Inflammatory macrophage treated with lipopolysaccharide for 1 hour (primary cell): ENCODE results near the gene BICD1.
"Not testable (repeated sequence)": the region's sequence is repeated elsewhere in the genome, so short reads cannot be mapped to it uniquely, and the experiment has no call there.

Experiments
- DNase-seq, 2 donors: peaks; one replicate each; pipeline ENCODE4 v3.0.0-alpha.2; 2020 to 2022

The BICD1 gene

DNA sequence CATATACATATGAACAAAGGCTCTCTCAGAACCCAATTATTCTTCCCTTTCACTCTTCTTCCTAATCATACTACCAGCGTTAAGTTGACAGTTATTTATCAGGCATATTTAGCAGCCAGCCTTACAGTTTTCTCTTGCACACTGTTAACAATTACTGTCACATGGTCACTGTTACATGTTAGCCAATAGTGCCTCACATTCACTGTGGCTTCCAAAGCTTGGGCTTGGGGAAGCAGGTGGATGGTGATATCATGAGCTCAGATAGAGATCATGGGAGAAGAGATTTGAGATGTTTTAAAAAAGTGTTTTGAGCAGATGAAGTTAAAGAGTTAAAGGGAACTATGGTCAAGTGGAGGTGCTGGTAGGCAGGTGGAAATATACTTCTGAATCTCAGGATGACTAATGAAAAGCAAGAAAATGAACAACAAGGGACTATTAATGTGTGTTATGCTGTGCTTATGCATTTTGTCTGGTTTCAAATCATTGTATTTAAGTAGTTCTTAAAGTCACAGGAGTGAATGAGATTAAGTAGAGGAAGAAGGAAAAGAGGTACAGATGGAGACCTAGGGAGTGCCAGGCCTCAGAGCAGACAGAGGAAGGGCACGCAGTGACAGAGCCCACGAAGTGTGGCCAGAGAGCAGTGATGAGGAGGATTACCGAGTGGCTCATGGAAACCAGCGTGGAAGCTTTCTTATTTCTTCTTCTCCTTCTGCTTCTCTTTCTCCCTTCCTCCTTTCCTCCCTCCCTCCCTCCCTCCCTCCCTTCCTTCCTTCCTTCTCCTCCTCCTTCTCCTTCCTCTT, 39.6 kb downstream of the BICD1 start:
- DNase-seq: no peak

DNA sequence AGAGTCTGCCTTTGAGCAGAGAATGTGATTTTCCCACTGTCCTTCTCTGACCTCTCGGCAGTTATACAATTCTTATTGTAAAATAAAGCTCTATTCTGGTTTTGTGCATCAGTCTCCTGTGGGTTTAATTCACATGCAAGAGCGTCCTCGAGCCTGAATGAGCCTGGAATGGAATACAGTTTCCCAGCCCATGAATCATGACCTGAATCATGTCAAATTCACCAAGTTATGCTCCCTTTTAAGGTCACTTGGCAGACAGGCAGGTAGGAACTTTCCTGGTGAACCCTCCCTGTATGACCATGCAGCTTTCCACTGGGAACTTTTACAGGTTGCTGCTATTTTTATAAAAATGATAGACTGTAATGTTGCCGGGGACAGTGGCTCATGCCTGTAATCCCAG, 41.7 kb downstream of the BICD1 start:
- DNase-seq: no peak

DNA sequence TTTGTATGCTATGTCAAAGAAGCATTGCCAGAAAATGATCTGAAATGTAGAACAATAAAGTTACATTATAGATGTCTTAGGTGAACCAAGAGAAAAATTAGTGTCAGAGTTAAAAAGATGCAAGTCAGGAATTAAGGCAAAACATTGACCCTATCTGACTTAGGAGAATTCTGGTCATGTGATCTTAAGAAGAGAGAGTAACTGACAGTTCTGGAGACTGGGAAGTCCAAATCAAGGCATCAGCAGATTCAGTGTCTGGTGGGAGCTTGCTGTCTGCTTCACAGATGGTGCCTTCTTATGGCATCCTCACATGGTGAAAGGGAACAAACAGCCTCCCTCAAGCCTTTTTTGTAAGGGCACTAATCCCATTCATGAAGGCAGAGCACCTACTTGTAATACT, 42.8 kb downstream of the BICD1 start:
- DNase-seq: no peak

DNA sequence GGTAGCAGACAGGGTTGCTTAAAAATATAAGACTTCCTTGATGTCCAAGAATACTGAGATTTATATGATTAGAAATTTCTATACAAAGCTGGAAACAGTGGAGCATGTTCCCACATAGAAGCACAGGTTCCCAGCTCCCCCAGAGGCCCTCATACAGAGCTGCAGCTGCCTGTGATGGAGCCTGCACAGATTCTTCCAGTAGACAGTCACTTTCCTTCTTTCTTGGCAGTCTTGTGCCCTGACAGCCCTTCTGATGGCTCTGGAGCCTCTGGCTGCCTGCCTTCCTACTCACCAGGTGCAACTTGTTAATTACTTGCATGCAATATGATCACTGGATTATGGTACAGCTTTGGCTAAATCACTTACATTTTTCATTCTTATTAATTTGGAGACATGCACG, 44.4 kb downstream of the BICD1 start:
- no peak for DNase-seq

DNA sequence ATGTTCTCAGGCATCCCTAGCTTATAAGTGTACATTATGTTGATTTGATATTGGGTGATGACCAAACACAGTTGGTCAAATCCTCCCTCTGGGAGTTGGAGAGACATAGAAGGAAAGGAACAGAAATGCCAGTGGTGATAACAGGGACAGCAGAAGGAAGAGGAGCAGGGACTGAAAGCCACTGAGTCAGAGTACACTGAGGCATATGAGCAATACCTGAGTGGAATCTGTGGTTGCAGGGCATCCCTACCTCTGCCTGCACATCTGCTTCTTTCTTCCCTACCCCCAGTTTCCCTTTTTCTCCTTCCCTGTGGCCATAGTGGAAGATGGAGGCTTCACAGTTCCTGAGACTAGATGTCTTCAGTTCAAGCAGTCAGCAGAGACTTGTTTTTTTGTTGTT, 44.9 kb downstream of the BICD1 start:
- no peak for DNase-seq

DNA sequence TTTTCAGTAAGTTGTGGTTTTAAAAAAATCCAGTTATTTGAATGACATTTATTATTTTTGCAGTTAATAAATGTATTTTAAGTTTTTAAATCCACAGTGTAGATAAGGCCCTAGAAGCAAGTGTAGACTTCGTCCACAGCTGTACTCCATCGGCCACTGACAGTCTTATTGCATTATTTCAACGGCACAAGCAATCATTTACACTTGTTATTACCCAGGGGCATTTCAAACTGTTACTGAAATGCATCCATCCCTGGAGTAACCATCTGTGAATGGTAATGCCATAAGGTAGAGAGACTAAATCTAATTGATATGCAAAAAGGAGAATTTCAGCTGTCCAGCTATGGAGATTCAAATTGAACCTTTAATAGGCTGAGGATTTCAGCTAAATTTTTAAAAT, 48.4 kb downstream of the BICD1 start:
- no peak for DNase-seq

DNA sequence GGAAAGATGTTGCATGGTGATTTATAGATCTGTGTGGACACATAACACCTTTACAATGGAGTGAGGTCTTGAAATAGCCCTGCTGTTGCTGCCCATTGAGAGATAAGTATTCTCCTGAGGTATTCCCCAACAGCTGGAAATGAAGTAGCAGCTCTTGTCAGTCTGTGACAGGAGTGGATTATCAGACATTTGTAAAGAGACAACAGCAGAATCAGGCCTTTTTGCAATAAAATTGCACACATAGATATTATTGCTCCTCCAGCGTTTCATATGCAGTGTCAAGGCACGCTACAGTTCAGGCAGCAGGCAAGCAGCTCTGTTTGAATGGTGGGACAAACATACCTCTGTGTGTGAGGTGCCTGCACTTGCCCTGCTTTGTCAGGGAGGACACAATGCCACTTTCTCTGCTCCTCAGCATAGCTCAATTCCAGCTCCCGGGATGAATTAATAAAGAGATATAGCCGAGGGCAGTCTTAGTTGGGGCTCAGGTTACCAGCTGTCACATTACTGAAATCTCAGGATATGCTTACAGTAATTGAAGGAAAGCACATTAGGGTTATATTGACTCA, 49.4 kb downstream of the BICD1 start:
- DNase-seq: no peak

DNA sequence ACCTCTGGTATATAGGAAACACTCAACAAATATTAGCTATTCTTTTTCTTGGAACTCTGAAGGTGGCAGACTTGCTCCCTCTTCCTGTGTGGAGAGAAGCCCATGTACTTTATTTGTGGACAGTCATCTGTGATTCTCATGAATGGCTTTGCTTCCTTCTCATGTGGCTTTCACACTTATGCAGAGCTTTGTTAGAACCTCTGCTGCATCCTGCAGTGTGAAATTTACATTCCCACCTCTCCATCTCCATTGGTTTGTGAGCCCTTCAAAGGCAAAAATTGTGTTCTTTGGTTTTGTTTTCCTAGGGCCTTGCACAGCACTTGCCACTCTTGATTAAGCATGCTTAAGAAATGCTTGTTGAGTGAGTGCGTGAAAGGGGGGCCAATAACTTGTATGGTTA, 51.9 kb downstream of the BICD1 start:
- no peak for DNase-seq

DNA sequence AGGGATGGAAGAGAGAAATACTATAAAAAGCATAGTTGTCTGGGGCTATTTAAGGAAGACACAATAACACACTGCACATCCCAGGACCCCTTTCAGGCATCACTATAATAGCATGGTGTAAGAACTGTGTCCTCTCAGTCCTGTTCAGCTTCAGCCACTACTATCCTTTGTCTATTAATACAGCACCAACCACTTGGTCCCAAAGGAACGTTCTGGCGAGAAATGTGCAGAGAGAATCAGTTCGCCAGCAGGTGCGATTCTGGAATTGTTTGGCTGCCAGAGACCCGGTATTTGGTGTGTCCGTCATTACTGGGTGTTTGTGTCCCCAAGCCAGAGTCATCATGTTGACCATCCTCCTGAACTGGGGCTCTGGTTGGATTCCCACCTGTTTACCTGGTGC, 52.7 kb downstream of the BICD1 start:
- DNase-seq: no peak

DNA sequence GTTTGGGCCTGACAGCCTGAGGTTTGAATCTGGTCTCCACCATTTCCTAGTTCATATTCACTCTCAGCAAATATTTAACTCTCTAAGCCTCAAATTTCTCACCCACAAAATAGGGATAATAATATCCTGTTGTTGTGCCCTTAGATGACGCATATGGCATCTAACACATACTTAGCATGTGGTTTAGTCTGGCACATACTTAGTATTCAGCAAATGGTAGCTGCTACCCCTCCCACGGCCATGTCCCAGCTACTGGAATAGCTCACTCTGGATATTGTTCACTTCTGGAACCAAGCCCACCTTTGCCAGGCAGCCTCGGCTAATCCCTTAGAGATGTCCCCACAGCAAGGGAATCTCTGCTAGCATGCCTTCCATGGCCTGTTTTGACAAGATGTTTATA, 53.3 kb downstream of the BICD1 start:
- no peak for DNase-seq

DNA sequence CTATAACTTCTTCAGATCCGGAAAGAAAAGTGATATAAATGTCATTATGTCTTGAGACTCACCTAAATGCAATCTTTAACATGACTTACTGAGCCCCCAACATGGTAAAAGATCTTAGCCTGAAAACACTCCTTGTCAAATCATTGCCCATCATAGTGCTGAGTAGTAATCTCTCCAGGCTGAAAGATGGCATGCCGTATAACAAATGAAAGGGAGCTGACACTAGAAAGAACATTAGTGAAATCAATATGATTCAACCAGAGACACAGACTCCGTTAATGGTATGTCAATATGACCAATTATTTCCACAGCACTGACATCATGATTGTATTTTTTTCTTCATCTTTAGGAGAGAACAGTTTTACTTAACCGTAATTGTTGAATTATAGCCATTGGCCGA, 54.4 kb downstream of the BICD1 start:
- DNase-seq: no peak

DNA sequence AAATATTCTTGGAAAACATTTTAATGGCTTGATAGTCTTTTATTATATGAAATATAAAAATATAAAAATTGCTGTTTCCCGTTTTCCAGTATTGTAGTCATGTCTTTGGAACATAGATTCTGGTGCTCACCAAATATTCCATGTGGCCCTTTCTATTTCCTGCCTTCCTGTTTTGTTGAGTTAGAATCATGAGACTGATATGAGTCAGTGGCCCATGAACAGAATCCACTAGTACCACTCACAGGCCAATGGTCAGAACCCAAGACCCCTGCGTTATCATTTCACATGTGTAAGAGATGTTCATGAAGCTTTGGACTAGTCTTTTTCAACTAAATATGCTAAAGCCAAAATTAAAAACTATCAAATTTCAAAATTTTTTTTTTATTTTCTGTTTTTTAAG, 56.9 kb downstream of the BICD1 start:
- DNase-seq: peak in 1 of 2 donors; percentile 2

DNA sequence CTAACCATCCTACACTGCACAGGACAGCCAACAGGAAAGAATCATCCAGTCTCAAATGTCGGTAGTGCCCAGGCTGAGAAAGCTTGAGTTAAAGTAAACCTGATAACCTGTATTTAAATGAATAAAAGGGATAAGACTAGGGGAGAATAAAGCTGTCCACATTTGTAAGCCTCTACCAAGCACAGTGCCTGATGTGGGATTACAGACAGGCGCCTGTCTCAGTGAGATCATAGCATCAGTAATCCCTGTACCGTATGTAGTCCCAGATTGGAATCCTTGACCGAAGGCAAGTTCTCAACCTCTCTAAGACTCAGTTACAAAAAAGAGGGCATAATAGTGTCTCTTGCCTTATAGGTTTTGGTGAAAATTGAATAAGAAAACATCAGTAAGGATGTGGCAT, 59.9 kb downstream of the BICD1 start:
- DNase-seq: no peak

DNA sequence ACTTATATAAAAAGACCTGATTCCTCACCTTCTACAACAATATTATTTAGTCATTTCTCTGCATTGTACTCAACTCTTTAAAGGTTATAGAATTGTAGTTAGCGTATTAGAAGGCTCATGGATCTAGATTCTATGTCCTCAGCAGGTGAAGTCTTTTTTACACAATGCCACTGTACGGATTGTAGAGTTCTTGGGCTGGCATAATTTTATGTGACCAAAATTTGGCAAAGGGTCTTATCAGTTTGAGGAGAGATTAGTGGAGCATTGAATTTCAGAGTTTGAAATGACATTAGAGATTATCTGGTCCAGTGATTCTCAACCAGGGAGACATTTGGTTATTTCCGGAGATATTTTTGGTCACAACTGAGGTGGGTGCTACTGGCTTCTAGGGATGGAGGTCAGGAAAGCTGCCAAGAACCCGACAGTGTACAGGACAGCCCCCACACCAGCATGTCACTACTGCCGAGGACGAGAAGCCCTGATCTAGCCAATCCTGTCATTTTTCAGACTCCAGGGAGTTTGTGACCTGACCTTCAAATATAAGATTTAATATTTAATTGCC, 63.9 kb downstream of the BICD1 start:
- DNase-seq: no peak

DNA sequence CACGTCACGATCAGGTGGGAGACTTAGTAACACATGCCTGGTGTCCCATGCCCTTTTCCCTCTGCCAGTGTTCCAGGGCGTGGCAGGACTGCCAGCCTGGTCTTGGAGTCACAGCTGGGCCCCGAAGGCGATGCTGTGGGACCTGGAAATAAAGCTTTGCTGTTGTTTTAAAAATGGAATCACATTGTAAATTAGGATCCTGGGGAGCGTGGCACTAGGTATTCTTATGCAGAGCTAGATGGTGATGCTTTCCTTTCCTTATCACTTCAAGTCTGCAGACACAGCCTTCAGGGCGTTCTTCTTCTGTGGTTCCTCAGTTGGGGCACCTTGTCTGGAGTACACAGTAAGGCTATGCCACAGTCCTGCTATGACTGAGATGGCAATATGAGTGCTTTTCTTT, 64.6 kb downstream of the BICD1 start:
- DNase-seq: no peak

DNA sequence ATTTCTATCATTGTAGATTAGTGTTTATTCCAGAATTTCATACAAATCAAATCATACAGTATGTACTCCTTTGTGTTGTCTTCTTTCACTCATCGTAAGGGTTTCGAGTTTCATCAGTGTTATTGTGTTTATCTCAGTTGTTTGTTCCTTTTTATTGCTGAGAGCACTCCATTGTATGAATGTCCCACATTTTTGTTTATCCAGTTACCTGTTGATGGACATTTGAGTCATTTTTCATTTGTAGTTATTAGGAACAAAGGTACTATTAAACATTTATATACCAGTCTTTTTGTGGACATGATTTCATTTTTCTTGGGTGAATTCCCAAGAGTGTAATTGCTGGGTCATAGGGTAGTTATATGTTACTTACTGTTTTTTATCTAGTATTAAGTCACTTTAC, 70.0 kb downstream of the BICD1 start:
- DNase-seq: no peak

DNA sequence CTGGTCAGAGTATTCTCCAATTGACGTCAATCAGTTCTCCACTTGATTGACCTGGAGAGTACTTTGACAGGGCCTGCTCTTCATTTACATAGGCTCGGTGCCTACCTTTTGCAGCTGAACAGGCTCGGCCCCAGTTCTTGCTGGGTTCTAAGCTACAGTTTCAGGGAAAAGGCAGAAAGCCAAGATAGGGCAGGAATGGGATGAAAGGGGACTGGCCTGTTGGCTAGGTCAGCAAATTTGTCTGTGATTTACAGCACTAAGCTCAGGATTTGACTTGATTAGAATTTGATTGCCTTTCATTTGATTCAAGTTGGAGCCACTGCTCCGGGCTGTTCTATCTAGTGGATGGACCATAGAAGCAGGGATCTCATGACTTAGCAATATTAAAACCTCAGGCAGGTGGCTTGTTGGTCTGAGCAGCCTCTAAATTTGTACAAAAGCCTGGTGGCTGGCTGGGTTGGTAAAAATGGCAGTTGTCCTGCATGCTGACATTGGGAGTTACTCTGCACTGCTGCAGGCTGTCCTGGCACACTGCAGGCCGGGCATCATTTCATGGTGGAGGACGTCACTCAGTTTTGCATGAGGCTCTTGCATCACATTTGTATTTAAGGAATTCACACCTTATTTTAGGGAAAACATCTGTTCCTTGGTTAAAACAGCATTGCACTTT, 71.8 kb downstream of the BICD1 start:
- no peak for DNase-seq

DNA sequence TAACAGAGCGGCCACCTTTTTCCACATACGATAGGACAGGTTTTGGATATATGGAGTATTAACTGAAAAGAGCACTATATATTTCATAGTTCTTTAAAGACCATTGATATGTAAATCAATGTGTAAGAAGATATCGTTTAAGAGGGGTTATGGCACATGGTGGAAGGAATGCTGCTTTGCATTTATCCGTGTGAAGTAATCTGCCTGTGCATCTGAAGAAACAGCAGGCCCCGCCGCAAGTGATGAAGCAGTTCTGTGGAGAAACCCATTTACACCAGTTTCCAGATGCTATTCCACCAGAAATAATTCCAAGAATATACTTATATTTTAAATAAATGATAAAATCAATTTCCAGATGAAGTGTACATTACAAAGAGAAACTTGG, 72.4 kb downstream of the BICD1 start:
- DNase-seq: no peak

DNA sequence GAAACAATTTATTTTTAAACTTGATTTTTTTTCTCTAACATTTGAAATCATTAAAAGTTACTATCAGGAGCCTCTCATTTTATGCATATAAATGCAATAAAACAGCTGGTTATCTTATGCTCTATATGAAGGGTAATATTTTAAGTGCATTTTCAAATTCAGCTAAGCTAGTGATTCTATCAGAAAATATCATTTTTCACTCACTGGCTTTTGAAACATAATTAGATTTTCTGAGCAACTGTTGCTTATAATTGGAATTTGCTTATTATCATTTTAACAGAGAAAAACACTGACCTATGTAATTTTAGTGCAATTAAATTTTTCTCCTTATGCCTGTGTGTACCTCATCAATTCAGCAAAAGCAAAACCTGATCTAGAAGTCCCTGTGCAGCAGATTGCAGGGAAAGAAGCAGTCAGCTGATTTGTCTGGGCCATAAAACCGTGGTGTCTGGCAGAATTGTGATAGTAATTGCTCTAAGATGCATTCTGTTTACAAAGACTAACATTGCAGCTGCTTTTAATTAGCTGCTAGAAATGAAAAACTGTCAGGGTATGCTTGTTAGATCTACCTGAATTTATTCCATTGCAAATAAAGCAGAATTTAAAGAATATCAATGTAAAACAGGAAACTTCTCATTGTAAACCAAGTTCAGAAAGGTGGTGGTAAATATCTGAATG, 75.0 kb downstream of the BICD1 start:
- no peak for DNase-seq

DNA sequence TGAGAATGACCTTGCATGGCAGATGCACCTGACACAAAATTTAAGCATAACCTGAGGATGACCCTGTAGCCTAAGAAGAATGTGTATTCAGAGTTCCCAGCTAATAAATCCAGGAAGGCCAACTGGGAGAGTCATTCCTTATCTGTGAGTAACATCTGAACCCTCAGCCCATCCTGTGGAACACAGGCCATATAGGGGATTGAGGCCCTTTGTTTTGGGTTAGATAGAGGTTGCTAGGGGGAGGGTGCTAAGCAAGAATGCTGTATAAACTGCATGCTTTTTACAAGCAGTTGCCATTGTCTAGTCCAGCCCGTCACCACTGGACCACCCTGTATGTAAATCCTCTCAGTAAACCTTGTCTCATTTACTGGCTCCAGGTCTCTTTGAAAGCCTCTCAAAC, 77.0 kb downstream of the BICD1 start:
- no peak for DNase-seq

DNA sequence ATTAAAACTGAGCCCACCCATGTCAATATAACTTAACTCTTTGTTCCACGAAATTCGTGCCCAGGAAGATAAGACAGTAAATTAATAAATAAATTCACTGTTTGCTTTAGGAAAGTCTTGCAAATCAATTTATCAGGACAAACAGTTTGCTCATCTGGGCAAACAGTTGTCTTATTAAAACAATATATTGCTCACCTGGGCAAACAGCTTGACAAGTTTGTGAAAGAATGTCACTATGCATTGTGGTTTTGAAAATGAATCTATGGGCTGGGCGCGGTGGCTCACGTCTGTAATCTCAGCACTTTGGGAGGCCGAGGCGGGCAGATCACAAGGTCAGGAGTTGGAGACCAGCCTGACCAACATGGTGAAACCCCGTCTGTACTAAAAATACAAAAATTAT, 80.5 kb downstream of the BICD1 start:
- DNase-seq: not testable (repeated sequence)

DNA sequence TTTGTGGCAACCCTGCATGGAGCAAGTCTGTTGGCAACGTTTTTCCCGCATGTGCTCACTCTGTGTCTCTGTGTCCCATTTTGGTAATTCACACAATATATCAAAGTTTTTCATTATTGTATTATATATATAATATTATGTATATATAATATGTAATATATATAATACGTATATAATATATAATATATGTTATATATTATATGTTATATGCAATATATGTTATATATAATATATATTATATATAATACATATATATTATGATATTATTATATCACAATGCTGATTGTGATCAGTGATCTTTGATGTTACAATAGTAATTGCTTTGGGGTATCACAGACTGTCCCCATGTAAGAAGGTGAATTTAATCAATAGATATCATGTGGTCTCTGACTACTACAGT, 84.8 kb downstream of the BICD1 start:
- no peak for DNase-seq
